NCI-H2081 treated with DMSO at 0.1 percent for 48 hours (cell line): Measurements from ENCODE around the gene STK36.

Experiments used
- DNase-seq: peaks from one replicate; lab custom pipeline; 2025; lab: John Stamatoyannopoulos, UW

The STK36 gene

DNA sequence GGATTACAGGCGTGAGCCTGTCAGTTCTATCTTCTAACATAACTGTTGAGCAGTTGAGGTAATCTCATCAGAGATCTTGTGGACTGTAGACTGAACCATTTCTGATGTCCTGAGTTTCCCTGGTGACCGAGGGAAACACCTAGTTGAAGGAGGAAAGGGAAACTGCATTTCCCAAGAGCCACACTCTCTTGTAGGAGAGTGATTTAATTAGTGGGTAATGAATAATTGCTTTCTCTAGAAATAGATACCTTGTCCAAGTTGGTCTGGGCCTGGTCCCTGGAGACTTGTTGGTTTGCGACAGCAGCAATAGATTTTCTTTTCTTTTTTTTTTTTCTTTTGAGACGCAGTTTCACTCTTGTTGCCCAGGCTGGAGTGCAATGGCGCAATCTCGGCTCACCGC, 46.2 kb downstream of the STK36 start:
- no peak for DNase-seq

DNA sequence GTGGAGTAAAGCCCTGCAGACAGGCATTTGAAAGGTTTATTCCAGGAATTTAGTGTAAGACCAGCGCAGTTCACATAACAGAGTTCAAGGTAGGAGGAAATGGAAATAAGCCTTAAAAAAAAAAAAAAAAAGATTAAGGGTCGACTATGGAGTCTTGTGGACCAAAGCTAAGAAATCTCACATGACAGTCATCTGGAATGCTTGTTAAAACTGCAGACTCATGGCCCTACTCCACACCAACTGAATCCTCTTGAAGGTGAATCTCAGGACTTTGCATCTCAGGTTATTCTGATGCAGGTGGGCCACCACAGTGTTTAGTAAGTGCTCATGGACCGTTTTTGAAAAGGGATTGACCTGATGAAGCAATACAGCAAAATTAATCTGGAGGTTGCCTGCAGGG, 47.6 kb downstream of the STK36 start:
- no peak for DNase-seq

- DNase-seq = no peak
Observed at GRCh38 chr2:218720048-218721041, 48.5 kb downstream of the STK36 start.

DNA sequence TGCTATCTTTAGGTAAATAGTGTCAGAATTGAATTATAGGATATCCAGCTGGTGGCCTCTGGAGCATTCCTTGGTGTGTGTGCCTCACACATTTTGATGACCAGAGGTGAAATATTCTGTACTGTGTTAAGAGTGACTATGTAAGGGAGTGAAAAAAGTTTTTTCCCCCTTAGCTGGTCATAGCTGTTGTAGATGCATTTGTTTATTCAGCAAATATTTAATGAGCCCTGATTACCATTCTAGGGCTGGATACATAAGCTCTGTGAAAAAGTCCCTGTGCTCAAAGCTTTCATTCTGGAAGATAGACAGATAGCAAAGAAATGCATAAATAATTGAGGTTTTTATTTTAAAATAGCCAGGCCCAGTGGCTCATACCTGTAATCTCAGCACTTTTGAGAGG, 49.6 kb downstream of the STK36 start:
- DNase-seq = no peak

DNA sequence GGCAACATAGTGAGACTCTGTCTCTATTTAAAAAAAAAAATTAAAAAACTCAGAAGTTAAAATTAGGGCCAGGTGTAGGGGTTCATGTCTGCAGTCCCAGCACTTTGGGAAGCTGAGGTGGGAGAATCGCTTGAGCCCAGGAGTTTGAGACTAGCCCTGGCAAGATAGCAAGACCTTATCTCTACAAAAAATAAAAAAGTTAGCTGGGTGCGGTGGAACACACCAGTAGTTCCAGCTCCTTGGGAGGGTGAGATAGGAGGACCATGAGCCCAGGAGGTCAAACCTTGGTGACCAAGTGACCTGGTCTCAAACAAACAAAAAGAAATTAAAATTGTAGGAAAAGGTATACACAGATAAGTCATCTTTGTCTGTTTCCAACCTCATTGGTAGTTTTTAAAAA, 50.0 kb downstream of the STK36 start:
- no peak for DNase-seq

DNA sequence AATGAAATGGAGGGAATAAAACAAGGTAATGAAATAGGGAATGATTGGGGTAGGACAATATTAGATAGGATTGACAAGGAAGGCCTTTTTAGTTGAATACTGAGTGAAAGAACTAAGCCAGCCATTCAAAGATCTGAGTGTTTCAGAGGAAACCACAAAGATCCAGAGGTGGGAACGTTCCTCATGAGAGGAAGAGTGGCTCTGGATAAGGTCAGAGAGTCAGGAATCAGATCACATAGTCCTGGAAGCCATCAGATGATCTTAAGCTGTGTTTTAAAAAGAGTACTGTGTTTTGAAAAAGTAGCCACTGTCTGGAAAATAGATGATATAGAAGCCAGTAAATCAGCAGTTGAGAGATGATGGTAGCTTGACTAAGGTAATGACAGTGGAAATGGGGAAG, 50.5 kb downstream of the STK36 start:
- no peak for DNase-seq

- no peak for DNase-seq
Observed at GRCh38 chr2:218722876-218723785, 51.2 kb downstream of the STK36 start.

DNA sequence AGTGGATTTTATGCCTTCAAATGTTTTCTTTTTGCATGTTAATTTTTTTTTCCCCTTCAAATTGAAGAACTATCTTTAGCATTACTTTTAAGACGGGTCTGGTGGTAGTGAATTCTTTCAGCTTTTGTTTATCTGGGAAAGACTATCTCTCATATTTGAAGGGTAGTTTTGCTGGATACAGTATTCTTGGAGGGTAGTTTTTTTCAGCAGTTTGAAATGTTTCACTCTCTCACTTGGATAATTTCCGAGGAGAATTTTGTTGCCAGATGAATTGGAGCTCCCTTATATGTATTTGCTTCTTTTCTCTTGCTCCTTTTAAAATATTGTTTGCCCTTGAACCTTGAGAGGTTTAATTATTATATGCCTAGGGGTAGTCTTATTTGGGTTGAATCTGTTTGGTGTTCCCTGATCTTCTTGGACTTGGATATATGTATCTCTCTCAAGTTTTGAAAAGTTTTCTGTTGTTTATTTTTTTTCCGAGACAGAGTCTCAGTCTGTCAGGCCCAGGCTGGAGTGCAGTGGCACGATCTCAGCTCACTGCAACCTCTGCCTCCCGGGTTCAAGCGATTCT, 54.2 kb downstream of the STK36 start:
- DNase-seq = no peak

GRCh38 chr2:218727502-218728165, 55.7 kb downstream of the STK36 start:
- no peak for DNase-seq

GRCh38 chr2:218729640-218730039, 57.8 kb downstream of the STK36 start:
- DNase-seq = no peak

GRCh38 chr2:218732052-218732760, 60.3 kb downstream of the STK36 start:
- no peak for DNase-seq

- no peak for DNase-seq
Observed at GRCh38 chr2:218732761-218733158, 60.9 kb downstream of the STK36 start.

GRCh38 chr2:218733171-218734021, 61.5 kb downstream of the STK36 start:
- DNase-seq = no peak

DNA sequence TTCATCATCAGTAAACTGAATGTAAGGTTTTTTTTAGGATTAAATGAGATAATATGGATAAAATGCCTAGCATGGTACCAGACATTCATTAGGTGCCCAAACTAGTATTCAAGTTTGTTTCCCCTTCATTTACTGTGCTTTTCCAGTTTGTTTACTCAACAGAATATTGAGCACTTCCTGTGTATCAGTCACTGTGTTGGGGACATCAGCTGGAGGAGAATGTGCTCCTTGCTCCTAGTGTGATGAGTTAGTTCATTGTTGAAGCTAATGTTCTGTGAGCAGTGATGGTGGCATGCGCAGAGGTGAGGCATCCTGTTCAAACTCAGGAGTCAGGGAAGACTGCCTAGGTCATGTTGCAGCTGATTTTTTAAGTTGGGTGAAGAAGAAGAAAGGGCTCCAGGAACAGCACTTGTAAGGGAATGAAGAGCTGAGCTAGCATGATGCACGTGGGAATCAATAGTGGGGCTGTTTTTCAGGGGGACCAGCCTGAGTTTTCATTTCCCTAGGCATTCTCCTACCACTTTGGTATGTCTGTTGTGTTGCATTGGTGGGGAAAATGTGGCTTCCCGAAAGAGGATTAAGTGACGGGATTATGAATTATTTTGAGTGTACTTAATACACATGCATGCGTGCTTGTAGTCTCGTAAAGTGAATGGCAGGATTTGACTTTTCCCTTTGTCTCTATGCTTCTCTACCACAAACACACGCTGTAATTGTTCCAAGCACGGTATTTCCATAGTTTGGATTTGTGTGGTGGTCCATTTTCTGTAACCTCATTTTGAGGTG, 62.5 kb downstream of the STK36 start:
- no peak for DNase-seq

DNA sequence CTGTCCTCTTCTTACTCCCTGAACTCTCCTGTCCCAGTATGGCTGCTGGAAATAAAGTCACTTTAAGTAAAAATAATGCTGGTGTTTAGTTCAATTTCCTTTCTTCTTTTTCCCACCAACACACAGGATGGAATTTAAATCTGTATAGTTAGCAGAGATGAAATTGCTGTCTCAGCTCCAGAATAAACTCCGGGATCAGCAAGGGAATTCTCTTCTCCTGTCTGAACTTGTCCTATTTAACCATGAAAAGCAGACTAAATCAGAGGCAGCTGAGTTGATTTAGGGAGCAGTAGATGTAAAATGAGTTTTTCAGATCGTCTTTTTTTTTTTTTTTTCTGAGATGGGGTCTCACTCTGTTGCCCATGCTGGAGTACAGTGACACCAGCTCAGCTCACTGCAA, 64.6 kb downstream of the STK36 start:
- DNase-seq = no peak

DNA sequence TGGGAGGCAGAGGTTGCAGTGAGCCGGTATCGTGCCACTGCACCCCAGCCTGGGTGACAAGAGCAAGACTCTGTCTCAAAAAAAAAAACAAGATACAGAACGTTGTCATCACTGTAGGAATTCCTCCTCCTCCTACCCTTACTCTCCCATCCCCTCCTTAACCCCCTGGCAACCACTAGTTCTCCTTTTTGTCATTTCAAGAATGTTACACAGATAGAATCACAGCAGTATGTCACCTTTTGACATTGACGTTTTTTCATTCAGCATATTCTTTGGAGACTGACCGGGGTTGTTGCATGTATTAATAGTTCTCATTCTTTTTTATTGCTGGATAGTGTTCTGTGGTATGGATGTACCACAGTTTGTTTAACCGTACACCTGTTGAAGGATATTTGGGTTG, 71.2 kb downstream of the STK36 start:
- no peak for DNase-seq

DNA sequence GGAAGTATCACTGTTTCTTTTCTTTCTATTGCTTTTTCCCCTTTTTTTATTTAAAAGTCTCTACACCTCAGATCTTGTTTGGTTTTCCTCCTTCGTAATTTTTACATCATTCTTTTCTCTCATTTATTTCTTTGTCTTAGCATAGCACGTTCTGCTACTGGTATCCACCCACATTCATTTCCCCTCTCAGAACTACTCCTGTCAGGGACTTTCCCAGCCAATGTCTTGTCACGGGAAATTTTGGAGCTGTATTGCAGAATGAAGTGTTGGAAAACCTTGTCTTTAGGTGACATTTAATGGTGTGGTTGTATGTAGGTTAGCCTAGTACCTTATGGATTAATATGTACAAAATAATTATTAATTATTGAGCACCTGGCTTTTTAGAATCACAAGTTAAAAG, 72.7 kb downstream of the STK36 start:
- no peak for DNase-seq

DNA sequence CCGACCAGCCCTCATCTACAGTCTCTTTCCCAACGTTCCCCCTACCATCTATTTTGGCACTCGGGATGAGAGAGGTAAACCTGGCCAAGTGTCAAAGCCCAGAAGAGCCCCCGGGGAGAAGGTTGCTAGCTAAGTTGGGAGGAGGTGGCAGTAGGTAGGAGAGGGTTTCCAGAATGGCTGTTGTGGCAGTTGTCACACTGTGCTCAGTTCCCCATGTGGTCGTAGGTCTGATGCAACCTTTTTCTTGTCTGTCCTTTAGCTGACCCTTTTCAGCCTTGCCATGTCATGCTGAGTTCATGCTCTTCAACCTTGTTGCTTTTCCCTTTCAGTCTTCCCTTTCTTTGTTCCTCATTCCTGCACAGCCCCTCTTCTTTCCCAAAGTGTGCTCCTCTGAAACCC, 73.3 kb downstream of the STK36 start:
- no peak for DNase-seq
